D721Med (cell line): Measurements from ENCODE around the gene NPY5R.

Experiments
- DNase-seq: peaks from one replicate; pipeline ENCODE4 v3.0.0; 2011; ENCODE audit warnings: low spot score; ENCODE audit not compliant: insufficient read length
- FAIRE-seq: peaks from 2 replicates; lab custom pipeline; 2011; peaks lifted over from hg19 to GRCh38; lab: Jason Lieb, UNC
- CTCF ChIP-seq: IDR thresholded peaks from 2 replicates; pipeline ENCODE4 v1.5.1; 2012; ENCODE audit warnings: mild to moderate bottlenecking, control low read depth; ENCODE audit not compliant: insufficient read depth; ENCODE audit errors: missing control alignments

Gene NPY5R

GRCh38 chr4:163398238-163398637 lies 54.5 kb downstream of the NPY5R start:
- no peak for DNase-seq
- TF ChIP-seq CTCF: no peak
- no peak for FAIRE-seq

GRCh38 chr4:163400911-163401310 lies 57.2 kb downstream of the NPY5R start:
- no peak for TF ChIP-seq CTCF
- no peak for DNase-seq
- FAIRE-seq: no peak
